HG03442 (cell line): ENCODE measurements around the gene SEC31A.
"Not testable (repeated sequence)": the region's sequence is repeated elsewhere in the genome, so short reads cannot be mapped to it uniquely, and the experiment has no call there.

Experiments
- ATAC-seq: cut with Tn5 transposase; IDR thresholded peaks from one replicate; pipeline ENCODE4 v1.9.1; 2021; ENCODE audit warnings: mild to moderate bottlenecking, moderate library complexity; ENCODE audit not compliant: unreplicated experiment

Gene SEC31A

DNA sequence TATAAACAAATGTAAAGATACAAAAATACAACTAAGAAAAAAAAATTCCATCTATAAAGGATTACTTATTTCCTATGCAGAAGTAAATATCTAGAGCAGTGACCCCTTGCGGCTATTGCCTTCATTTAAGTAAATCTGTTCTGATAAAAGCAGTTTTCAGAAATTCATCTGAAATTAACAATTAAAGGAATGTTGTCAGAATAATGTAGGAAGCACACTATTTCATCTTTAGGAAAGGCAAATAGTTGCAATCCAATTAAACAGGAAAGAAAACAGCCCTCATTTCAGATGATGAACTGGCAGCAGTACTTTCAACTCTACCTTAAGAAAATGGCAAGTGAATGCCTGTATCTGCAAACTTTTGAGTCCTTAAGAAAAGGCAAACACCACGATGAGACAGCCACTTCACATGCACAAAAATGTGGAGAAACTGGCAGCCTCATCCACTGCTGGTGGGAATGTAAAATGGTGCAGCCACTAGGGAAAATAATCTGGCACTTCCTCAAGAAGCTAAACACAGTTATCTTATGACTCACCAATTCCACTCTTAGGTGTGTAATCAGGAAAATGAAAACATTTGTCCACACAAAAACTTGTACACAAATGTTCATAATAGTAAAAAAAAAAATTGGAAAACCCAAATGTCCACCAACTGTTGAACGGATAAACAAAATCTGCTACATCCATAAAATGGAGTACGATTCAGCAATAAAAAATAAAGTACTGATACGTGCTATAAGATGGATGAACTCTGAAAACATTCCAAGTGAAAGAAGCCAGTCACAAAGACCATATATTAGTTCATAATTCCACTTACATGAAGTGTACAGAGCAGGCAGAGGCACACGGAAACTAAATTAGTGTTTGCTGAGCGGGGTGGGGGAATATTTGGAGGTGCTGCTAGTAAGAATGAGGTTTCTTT, 7.6 kb upstream of the SEC31A start:
- no peak for ATAC-seq

DNA sequence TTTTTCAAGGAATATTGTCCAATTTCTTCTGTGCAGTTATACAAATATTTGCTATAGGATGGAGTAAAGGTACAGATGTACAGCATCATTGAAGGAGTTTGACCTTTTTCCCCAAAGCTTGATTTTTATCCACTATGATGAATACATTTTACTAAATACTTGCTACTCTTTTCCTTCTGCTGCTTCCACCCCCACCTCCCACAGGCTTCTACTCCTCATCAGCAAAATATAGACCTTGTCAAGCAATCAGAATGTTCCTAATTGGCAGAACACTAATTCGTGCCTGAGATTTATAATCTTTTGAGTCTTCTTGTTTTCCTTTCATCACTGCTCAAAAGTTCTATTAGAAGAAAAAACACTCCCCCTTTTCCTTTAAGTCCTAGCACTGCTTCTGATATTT, 5.8 kb upstream of the SEC31A start:
- no peak for ATAC-seq

GRCh38 chr4:82893942-82894341, 3.0 kb upstream of the SEC31A start:
- no peak for ATAC-seq

DNA sequence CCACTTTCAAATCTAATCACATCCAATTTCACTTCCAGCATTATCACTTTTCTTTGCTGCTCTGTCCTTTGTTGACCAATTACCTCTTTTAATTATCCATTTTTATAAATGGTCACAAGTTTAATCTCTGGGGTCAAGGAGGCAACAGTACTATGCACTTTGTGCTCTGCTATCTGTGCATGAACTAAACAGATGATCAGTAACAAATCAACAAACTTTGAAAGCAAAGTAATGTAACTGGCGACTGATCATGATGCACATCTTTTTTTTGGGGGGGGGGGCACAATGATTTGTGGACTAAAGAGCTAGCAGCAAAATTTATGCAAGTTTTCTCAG, 1.5 kb upstream of the SEC31A start:
- no peak for ATAC-seq

DNA sequence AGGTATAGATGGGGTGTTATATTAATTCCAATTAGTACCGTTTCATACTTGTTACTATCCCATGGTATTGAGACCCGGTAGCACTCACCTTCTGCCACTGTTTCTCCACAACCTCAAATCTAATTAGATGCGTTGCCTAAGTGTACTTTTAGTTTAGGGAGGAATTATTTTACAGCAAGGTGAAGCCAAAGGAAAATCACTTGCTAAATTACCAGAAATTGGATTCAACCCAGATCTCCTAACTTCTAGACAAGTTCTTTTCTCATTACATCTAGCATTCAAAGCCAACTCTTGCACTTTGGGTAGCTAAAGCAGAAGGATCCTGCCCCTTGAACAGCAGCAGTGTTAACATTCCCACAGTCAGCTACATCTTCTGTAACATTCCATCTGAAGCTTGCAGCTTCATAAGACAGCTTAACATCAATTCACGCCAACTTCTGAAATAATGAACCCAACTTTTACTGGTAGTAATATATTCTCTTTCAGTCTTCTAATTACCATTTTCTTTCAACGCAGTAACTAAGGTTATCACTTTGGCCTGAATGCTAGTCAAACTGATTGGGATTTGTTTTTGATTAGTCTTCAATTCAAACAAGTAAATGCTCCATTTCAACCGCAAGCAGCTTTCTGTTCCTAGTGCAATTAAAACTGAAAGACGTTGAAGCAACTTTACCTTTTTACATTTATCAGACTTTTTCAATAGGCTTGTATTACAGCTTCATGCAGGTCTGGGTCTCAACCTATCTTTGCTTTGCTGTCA, 934 bp upstream of the SEC31A start:
- ATAC-seq = no peak

GRCh38 chr4:82890528-82890900, 439 bp downstream of the SEC31A start:
- ATAC-seq = no peak

GRCh38 chr4:82889287-82889686, 1.7 kb downstream of the SEC31A start:
- no peak for ATAC-seq

GRCh38 chr4:82886147-82886942, 4.6 kb downstream of the SEC31A start:
- no peak for ATAC-seq

GRCh38 chr4:82885410-82885809, 5.5 kb downstream of the SEC31A start:
- ATAC-seq = no peak

GRCh38 chr4:82868572-82868971, 22.4 kb downstream of the SEC31A start:
- ATAC-seq = no peak

DNA sequence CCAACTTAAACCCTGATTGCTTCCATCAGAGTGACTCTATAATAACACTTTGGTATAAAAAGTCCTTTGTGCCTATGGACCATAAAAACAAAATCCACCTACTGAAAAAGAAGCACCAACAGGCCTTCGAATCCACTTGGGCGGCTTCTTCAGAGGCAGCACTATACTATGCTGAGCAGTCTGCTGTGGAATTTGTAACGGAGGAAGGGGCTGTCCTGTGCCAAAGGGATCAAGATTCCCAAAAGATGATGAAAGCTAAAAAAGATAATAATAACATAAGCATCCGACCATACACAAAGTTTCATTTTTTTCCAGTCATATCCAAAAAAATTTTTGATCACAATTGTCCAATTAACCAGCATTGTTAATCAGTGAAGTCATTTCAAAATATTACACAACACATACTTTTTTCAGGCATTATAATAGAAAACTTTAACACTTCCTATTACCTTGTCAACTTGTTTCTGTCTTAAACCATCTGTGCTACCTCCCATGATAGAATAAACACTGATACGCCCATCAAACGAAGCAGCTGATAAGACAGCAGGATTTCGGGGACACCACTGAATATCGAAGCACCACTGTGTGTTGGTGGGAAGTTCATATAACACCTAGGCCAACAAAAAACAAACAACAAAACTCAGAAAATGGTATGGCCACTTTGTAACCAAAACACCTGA, 24.1 kb downstream of the SEC31A start:
- no peak for ATAC-seq

- ATAC-seq = not testable (repeated sequence)
These were observed 24.9 kb downstream of the SEC31A start for GRCh38 chr4:82866033-82866432.

DNA sequence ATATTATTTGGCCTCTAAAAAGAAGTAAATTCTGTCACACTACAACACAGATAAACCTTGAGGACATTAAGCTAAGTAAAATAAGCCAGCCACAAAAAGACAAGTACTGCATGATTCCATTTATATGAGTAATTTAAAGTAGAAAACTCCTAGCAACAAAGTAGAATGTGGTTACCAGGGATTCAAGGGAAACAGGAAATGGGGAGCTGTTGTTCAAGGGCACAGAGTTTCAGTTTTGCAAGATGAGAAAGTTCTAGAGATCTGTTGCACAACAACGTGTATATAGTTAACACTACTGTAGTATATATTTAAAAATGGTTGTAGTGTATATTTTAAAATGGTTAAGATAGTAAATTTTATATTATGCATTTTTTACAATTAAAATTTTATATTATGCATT, 25.4 kb downstream of the SEC31A start:
- ATAC-seq = no peak

GRCh38 chr4:82864336-82864979, 26.5 kb downstream of the SEC31A start:
- no peak for ATAC-seq

GRCh38 chr4:82861529-82861928, 29.4 kb downstream of the SEC31A start:
- no peak for ATAC-seq

- not testable (repeated sequence) for ATAC-seq
These were observed 30.5 kb downstream of the SEC31A start for GRCh38 chr4:82860487-82860886.

- ATAC-seq = no peak
These were observed 38.1 kb downstream of the SEC31A start for GRCh38 chr4:82852751-82853285.

DNA sequence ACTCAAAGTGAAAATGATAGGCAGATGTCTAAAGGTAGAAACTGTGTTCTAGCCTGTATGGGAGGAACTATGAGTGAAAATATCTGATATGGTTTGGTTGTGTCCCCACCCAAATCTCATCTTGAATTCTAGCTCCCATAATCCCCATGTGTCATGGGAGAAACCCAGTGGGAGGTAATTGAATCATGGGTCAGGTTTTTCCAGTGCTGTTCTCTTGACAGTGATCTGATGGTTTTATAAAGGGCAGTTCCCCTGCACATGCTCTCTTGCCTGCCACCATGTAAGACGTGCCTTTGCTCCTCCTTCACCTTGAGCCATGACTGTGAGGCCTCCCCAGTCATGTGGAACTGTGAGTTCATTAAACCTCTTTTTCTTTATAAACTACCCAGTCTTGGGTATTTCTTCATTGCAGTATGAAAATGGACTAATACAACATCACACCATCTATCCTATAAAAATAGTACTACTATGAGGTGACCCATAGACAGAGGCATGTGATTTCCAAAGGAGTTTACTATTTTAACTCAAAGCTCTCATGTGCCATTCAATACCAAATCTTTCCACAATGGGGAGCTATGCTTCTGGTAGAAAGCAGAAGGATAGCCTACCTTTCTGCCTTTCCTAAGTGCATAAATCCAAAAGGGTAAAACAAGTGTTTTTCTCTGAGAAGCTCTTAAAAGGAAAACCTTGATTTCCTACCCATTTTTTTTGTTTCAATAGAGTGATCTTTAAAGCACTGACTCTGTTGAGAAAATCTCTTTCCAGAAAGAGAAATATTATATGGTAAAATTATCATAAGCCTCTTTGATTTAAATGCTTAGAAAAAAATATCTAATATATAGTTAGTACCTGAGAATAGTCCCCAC, 38.8 kb downstream of the SEC31A start:
- ATAC-seq = no peak

DNA sequence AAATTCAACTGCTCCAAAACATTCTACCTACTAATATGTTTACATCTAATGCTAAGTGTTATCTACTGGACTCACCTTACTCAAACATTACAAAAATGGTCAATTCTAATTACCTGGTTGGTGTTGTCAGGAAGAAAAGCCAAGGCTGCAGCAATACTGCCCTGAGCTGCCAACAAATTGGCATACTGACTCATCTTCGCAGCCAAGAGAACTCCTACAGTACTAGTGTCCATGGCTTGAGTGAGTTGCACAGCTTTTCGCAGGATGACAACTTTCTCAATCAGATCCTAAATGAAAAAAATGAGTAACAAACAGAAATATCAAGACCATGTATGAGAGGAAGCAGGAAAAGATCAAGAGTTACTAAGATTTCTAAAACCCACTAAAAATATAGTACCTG, 39.6 kb downstream of the SEC31A start:
- no peak for ATAC-seq
